SK-N-MC (cell line): ENCODE results near the gene RUNX2.

ENCODE experiments used
- DNase-seq: peaks from one replicate; pipeline ENCODE4 v3.0.0-alpha.2; 2011; ENCODE audit warnings: low read depth, low spot score
- H3K27ac ChIP-seq: fragments of 200-600 bp; sonication (generic); 2 replicates; pipeline ENCODE4 v1.5.1; 2016; ENCODE audit warnings: mixed run types
- H3K36me3 ChIP-seq: fragments of 200-600 bp; sonication (generic); 2 replicates; pipeline ENCODE4 v1.6.1; 2017; ENCODE audit warnings: antibody characterized with exemption, low read length, mixed read lengths; ENCODE audit not compliant: insufficient read depth
- H3K4me3 ChIP-seq: fragments of 200-600 bp; sonication (generic); 2 replicates; pipeline ENCODE4 v1.5.1; 2016
- H3K9ac ChIP-seq: fragments of 200-600 bp; sonication (generic); 2 replicates; pipeline ENCODE4 v1.8.0; 2017; ENCODE audit warnings: mixed run types, mixed read lengths; ENCODE audit not compliant: insufficient read length
- H3K9me3 ChIP-seq: fragments of 200-600 bp; sonication (generic); 2 replicates; pipeline ENCODE4 v1.6.1; 2017; ENCODE audit warnings: low read depth, mild to moderate bottlenecking, antibody characterized with exemption, low read length, moderate library complexity, mixed read lengths
- EZH2 ChIP-seq: fragments of 200-600 bp; sonication (generic); IDR thresholded peaks from one replicate; pipeline ENCODE4 v1.6.1; 2017; ENCODE audit warnings: antibody characterized with exemption
- FOXP2 ChIP-seq: optimal IDR thresholded peaks from 2 replicates; pipeline ENCODE3; 2011; ENCODE audit warnings: mild to moderate bottlenecking, moderate library complexity; ENCODE audit not compliant: insufficient read depth; ENCODE audit errors: extremely low read length, control extremely low read depth
- POLR2AphosphoS5 ChIP-seq: IDR thresholded peaks from 2 replicates; pipeline ENCODE4 v1.6.1; 2012; ENCODE audit warnings: mild to moderate bottlenecking, low read depth, low read length, borderline replicate concordance

Gene RUNX2

DNA sequence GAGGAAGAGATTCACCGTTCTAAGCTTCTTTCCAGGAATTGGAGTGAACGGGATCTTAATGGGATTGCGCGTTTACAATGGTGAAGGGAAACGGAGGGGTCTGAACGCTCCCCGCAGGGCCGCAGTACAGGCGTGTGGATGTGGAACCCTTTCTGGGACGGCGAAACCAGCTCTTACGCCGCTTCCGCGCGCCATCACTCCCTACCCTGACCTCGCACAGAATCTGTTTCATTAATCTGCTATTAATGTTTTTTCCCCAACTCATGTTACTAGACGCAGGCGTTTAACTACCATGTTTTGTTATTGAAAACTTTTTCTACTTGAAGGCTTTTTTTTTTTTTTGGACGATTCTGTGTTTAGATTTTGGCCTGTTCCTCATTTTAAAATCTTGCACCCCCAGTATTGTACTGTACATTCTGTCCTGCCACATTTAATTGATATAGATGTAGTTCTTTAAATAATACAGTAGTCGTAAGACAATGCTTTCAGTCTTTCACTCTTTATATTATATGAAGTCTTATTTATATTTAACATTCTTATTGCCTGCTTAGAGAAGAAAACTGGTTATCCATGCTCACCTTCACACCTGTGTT, 50.3 kb downstream of the RUNX2 start:
- TF ChIP-seq EZH2, result no peak
- no peak for TF ChIP-seq FOXP2
- TF ChIP-seq POLR2AphosphoS5, result no peak
- H3K9me3 ChIP-seq, result no peaks in the 10 kb centered on the region
- peak overlapping the region; percentile 88 for H3K9ac ChIP-seq
- no peak overlapping the region for H3K27ac ChIP-seq
- no peak for DNase-seq
- peak overlapping the region; percentile 82 for H3K4me3 ChIP-seq
- H3K36me3 ChIP-seq, result no peaks in the 10 kb centered on the region

GRCh38 chr6:45382391-45382790, 54.3 kb downstream of the RUNX2 start:
- H3K27ac ChIP-seq, result no peak overlapping the region
- H3K36me3 ChIP-seq, result no peaks in the 10 kb centered on the region
- no peak overlapping the region for H3K4me3 ChIP-seq
- H3K9me3 ChIP-seq, result no peaks in the 10 kb centered on the region
- TF ChIP-seq POLR2AphosphoS5, result no peak
- no peak for TF ChIP-seq EZH2
- TF ChIP-seq FOXP2, result no peak
- DNase-seq, result no peak
- no peak overlapping the region for H3K9ac ChIP-seq

DNA sequence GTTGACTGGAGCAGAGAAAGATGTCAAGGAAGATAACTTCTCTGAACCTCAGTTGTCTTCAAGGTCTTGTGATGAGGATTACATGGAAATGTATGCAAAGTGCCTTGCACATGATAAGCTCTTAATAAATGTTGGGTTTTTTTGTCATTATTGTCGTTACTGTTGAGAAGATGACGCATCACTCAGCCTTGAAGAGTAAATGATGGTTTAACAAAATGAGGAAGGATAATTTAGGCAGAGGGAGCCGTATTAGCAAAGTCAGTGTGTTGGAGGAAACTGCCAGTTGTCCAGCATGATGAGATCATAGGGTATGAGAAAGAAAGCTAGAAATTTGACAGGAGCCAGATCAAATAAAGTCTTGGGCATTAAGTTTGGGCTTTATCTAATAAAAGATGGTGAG, 58.4 kb downstream of the RUNX2 start:
- TF ChIP-seq EZH2, result no peak
- TF ChIP-seq POLR2AphosphoS5, result no peak
- TF ChIP-seq FOXP2, result no peak
- H3K36me3 ChIP-seq, result no peaks in the 10 kb centered on the region
- no peak overlapping the region for H3K27ac ChIP-seq
- DNase-seq, result no peak
- H3K9me3 ChIP-seq, result no peaks in the 10 kb centered on the region
- no peak overlapping the region for H3K4me3 ChIP-seq
- no peak overlapping the region for H3K9ac ChIP-seq

GRCh38 chr6:45387236-45387635, 59.1 kb downstream of the RUNX2 start:
- H3K9ac ChIP-seq, result no peak overlapping the region
- TF ChIP-seq POLR2AphosphoS5 (no peak), EZH2 (no peak), FOXP2 (no peak)

DNA sequence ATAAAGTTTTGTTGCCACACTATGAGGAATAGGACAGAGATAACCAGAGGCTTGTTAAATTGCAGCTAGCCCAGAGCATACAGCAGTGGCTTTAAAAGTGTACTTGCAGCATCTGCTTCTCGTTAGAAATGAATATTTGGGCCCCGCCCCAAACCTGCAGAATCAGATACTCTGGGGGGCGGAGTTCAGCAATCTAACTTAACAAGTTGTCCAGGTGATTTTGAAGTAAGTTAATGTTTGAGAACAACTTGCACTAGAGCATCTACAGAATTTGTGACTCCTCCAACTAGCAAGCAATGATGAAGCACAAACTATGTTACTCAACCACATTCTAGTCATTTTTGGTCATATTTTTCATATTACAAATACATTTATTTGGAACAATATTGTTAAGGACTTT, 60.2 kb downstream of the RUNX2 start:
- no peak overlapping the region for H3K4me3 ChIP-seq
- no peak overlapping the region for H3K9ac ChIP-seq
- TF ChIP-seq FOXP2 (no peak), EZH2 (no peak), POLR2AphosphoS5 (no peak)
- H3K27ac ChIP-seq, result no peak overlapping the region
- no peaks in the 10 kb centered on the region for H3K9me3 ChIP-seq
- DNase-seq, result no peak
- no peaks in the 10 kb centered on the region for H3K36me3 ChIP-seq

More at GRCh38 chr6:45387236-45387635, 59.1 kb downstream of the RUNX2 start:
- no peak overlapping the region for H3K4me3 ChIP-seq
- no peak overlapping the region for H3K27ac ChIP-seq
- no peaks in the 10 kb centered on the region for H3K9me3 ChIP-seq
- no peak for DNase-seq
- H3K36me3 ChIP-seq, result no peaks in the 10 kb centered on the region

- no peak for DNase-seq
- H3K9me3 ChIP-seq, result no peaks in the 10 kb centered on the region
- H3K4me3 ChIP-seq, result no peak overlapping the region
- TF ChIP-seq POLR2AphosphoS5 (no peak), FOXP2 (no peak), EZH2 (no peak)
- no peaks in the 10 kb centered on the region for H3K36me3 ChIP-seq
- peak overlapping the region; percentile 16 for H3K27ac ChIP-seq
- no peak overlapping the region for H3K9ac ChIP-seq
Observed at GRCh38 chr6:45394586-45395095, 66.5 kb downstream of the RUNX2 start.

- no peak for TF ChIP-seq FOXP2
- TF ChIP-seq POLR2AphosphoS5, result no peak
- no peak for TF ChIP-seq EZH2
- Histone ChIP-seq H3K4me3 (no peak overlapping the region), H3K9me3 (no peaks in the 10 kb centered on the region), H3K27ac (no peak overlapping the region), H3K36me3 (no peaks in the 10 kb centered on the region), H3K9ac (no peak overlapping the region)
- no peak for DNase-seq
Observed at GRCh38 chr6:45398075-45398813, 70.1 kb downstream of the RUNX2 start.

- TF ChIP-seq EZH2, result no peak
- TF ChIP-seq POLR2AphosphoS5, result no peak
- TF ChIP-seq FOXP2, result no peak
Observed at GRCh38 chr6:45400021-45400420, 71.9 kb downstream of the RUNX2 start.

DNA sequence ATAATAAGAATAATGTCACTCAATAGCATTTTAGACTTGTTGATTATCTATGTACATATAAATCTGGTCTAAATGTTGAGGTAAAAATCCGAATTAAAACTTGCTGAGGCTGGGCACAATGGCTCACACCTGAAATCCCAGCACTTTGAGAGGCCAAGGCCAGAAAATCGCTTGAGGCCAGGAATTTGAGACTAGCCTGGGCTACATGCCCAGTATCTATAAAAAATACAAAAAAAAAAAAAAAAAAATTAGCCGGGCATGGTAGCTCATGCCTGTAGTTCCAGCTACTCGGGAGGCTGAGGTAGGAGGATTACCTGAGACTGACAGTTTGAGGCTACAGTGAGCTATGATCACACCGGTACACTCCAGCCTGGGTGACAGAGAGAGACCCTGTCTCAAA, 83.8 kb downstream of the RUNX2 start:
- no peak for DNase-seq

More at GRCh38 chr6:45400021-45400420, 71.9 kb downstream of the RUNX2 start:
- DNase-seq, result no peak
- Histone ChIP-seq H3K9me3 (no peaks in the 10 kb centered on the region), H3K27ac (no peak overlapping the region), H3K36me3 (no peaks in the 10 kb centered on the region), H3K4me3 (no peak overlapping the region), H3K9ac (no peak overlapping the region)

More for the DNA sequence above, 83.8 kb downstream of the RUNX2 start:
- no peak overlapping the region for H3K4me3 ChIP-seq
- no peaks in the 10 kb centered on the region for H3K36me3 ChIP-seq
- no peak overlapping the region for H3K9ac ChIP-seq
- no peaks in the 10 kb centered on the region for H3K9me3 ChIP-seq
- no peak for TF ChIP-seq FOXP2
- no peak overlapping the region for H3K27ac ChIP-seq
